ENCODE measurements around the gene ADSS1.
"Not testable (repeated sequence)": the region's sequence is repeated elsewhere in the genome, so short reads cannot be mapped to it uniquely, and the experiment has no call there.

ADSS1 gene

DNA sequence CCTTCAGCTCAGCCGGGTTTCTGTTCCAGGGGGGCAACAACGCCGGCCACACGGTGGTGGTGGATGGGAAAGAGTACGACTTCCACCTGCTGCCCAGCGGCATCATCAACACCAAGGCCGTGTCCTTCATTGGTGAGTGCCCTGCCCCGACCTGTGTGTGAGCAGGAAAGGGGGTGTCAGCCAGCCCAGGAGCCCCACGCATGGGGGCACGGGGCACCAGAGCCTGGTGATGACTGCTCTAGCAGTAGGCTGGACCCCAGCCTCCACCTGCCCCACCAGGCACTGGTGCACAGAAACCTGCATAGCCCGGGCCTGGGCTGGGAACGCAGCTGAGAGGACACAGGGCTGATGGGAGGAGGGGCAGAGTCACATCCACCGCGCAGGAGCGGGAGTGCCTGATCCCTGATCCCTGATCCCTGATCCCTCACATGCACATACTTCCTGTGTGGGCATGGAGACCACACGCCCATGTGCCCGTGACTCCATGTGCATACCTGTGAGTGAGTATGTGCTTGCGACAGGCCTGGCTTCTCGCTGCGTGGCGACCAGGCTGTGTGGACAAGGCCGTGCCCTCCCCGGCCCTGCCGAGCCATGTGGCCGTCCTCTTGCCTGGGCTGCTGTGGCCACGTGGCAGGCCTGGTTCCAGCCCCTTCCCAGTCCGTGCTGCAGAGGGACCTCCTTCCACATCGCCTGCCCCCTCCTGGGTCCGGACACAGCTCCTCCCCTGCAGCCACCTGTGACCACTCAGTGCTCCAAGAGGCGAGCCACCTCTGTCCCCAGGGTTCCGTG, 11.2 kb downstream of the ADSS1 start:
- DNase-seq: no peak

DNA sequence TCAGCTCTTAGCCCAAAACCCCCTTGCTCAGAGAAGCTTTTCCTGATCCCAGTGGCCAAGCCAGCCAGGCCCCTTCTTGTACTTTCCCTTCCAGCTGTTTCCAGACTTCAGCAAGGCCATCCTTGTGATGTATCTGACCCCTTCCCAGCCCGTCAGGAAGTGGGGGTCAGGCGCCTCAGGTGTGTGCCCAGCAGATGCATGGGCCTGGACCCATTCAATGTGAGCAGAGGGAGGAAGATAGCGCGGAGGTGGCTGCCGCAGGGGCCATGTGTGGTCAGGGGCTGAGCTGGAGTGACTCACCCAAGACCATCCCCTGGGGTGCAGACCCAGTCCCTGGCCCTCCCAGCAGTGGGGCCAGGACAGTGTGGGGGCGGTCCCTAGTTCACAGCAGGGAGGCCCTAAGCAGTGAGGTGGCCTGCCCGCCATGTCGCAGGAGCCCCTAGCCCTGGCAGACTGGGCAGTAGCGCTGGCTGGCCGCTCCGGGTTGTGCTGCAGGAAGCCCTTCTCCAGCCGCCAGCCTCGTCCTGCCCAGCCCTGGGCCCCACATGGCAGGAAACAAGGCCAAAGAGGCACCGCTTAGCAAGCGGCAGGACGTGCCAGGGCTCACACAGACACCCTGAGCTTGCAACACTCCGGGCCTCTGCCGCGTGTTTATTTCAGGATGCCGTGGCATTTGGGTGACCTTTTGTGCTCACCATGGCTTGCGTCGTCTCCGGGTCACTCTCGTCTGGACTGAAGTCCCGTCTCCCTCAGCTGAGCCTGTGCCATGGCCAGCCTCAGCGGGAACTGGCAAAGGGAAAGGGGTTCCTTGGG, 12.0 kb downstream of the ADSS1 start:
- no peak for DNase-seq

DNA sequence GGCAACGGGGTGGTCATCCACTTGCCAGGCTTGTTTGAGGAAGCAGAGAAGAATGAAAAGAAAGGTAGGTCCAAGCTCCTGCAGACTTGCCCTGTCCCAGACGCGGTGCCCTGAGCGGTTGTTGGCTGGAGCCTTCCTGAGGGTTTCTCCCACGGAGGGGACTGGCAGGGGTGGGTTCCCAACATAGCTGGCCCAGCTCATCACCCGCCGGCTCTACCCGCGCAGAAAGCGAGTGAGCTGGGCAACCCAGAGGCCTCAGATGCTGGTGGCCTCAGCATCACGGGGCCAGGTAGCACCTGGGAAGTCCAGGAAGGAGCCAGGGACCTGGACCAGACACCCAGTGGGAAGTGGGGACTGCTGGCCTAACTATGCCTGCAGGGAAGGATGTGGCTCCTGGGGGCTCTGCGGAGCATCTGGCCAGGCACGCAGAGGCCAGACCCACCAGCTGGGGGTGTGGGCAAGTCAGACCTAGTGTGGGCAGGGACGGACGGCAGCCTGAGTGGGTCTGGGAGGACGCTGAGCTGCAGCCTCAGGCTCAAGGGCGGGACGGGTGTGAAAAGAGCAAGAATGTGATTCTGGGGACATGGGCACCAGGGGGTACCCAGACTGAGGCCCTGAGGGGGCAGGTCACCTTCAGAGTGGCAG, 14.5 kb downstream of the ADSS1 start:
- DNase-seq: no peak

DNA sequence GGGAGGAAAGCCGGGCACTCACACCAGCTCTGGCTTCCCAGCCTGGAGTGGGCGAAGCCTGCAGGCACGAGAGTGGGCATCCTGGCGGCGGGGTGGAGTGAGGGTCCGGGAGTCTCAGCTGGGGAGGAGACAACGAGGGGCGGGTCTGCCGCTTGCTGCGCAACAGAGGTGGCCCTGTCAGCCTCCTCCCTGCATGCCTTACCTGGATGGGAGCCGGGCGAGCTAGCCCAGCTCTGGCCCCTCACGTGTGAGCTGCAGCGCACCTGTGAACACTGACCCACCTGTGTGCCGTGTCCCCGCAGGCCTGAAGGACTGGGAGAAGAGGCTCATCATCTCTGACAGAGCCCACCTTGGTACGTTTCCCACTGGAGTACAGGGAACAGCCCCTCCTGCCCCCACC, 15.0 kb downstream of the ADSS1 start:
- DNase-seq: no peak

DNA sequence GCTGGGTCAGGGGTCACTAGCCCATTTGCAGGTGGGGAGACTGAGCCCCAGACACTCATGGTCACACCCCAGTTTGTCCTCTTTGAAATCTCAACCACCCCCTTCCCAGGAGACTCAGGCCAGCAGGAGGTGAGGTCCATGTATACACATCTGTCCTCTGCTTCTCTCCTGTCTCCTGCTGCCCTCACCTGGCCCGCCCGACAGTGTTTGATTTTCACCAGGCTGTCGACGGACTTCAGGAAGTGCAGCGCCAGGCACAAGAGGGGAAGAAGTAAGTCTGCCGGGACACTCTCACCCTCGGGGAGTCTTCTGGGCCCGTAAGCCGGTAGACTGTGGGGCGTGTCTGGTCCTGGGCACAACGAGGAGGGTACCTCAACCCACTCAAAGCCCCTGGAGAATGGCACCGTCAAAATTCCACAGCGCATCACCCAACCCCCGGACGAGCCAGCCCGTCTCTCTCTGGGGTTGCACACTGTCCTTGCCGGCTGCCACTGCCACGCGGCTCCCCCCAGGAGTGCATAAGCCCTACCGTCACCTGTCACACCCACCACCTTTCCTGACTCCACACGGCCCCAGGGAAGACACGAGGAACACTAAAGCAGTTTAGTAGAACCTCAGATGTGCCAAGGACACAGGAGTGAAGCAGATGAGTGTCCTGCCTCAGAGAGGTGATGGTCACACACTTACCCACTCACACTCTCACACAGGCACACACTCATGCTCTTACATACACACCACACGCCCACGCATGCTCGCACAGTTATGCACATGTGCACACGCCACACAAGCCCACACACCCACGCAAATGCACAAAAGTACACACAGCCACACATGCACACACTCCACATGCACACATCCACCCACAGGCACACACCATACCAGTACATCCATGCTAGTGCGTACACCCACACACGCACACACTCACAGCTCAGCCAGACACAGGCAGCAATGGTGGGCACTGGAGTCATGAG, 15.8 kb downstream of the ADSS1 start:
- DNase-seq: no peak

DNA sequence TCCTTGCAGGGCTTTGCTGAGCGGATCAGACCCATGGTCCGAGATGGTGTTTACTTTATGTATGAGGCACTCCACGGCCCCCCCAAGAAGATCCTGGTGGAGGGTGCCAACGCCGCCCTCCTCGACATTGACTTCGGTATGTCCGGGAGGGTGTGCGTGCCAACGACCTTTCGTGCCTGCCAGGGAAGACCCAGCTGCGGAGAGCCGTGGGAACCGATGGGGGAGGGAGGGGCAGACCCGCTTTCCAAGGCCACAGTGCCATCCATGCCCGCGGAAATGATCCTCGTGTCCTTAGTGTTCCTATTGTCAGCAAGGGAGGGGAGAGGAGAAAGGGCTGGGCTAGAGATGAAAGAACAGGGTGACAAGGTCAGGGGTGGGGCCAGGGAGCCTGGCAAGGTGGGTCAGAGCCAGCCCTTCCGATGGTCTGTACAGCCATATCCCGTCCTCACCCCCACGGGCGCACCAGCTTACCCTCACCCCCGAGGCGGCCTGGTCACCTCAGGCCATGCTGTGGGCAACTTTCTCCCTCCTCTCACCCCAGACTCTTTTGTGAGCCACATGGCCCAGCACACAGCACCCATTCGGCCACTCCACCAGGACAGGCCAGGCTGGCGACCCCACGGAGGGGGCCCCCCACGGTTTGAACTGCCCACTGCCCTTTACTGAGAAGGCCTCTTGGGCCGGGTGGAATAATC, 17.2 kb downstream of the ADSS1 start:
- no peak for DNase-seq

DNA sequence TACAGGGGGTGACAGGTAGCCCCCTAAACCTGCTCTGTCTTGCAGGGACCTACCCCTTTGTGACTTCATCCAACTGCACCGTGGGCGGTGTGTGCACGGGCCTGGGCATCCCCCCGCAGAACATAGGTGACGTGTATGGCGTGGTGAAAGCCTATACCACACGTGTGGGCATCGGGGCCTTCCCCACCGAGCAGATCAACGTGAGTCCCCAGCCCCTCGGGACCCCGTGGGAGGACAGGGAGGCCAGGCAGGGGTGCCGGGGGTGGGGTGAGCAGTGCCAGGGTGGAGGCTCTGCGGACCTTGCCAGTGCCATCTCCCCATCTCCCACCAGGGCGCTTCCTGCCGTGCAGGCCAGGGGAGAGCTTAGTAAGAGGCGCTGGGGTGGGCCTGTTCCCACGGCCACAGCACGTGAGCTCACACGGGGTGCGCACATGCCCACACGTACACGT, 17.8 kb downstream of the ADSS1 start:
- no peak for DNase-seq

DNA sequence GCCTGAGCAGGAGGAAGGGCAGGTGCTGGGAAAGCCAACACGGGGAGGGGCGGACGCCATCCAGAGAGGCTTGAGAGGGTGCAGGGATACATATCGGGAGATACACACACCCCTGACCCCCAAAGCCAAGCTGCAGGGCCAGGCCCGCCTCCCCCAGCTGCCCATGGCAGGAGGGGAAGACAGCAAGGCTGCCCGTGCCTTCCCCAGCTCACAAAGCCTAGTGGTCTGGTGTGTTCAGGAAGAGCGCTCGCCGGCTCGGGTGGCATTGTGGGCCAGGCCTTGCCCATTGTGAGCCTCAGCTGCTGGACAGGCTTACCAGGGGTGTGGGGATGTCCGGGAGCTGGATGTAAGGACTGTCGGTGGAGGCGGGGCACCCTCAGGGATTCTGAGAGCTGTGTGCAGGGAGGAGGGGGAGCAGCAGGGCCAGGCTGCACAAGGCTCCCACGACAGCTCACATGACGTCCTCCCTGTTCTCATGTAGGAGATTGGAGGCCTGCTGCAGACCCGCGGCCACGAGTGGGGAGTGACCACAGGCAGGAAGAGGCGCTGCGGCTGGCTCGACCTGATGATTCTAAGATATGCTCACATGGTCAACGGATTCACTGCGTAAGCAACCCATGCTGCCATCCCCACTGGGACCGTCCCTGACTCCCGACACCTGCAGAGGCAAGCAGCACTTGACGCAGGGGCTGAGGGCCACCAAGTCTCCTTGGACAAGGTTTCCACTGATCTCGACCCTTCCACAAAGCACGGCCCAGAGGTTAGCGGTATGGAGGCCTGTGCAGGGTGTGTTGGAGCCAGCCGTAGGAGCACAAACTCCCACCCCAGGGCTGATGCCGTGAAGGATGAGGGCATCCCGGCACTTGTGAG, 18.8 kb downstream of the ADSS1 start:
- DNase-seq: no peak

DNA sequence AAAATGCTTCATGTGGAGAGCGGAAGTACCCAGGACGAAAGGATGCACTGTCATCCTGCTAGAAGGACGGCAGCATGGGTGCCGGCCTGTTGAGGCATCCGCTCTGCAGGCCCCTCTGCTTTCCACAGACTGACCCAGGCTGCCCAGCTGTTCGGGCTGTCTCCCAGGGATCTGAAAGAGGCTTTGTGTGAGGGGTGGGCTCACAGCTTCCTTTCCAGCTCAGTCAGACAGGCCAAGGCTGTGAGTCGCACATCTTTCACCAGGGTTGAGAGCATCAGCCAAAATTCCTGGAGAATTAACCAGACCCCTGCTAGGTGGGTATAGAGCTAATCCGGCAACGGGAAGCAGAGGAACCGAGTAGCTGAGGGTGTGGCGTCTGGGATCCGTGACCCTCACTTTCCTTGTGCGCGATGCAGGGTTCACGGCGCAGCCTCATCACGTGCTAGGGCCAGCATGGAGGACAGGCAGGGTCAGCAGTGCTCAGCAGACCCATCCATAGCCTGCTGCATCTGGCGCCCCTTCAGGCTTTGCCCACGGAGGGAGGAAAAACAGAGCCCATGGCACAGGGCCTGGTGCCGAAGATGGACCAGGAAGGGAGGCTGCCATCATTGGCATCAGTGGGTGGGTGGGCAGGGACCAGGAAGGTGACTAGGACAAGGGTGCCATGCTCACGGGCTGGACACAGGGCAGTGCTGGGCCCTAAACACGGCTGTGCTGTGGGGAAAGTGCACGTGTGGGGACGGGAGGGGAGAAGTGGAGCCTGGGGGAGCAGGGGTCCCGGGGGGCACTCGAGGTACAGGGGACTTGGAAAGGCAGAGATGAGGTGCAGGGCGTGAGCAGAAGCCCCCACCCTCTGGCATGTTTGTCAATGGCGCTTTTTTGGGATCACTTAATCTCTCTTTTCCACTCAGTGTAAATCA, 19.7 kb downstream of the ADSS1 start:
- no peak for DNase-seq

DNA sequence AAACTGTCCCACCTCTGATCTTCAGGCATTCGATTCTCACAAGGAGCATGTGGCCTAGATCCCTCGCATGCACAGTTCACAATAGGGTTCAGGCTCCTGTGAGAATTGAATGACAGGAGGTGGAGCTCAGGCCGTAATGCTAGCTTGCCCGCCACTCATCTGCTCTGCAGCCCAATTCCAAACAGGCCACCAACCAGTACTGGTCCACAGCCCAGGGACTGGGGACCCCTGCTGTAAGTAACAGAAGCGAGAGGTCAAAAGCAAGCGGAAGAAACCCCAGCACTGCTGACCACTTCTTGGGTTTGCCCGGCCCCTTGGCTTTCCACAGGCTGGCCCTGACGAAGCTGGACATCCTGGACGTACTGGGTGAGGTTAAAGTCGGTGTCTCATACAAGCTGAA, 20.5 kb downstream of the ADSS1 start:
- no peak for DNase-seq

DNA sequence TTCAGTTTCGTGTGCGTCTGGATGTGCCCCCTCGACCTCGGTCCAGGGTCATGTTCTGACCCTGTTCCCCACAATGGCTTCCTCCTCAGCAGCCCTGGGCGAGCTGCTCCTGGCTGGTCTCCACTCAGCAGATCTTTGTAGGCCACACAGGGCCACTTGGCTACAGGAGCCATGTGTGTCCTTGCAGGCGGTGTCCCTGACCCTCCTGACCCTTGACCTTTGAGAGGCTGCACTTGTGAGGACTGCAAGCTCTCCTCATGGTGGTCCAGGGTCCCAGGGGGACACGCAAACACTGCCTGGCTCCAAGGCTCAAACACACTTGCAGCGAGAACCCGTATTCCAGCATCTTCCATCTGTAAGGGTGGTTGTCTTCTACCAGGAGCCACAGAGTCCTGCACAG, 21.4 kb downstream of the ADSS1 start:
- DNase-seq: no peak

DNA sequence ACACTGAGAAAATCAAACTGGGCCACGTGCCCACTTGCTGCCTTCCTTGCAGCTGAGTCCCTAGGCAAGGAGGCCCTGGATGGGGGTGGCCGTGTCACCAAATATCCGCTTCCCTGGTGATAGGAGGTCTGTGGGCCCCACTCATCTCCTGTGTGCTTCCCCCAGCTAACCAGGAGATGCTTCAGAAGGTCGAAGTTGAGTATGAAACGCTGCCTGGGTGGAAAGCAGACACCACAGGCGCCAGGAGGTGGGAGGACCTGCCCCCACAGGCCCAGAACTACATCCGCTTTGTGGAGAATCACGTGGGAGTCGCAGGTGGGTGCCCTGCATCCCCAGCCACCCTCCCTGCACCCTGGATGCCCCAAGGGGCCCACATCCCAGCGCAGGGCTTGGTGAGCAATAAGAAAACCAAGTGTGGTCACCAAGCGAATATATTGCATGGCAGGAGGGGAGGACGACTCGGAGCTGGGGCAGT, 22.1 kb downstream of the ADSS1 start:
- no peak for DNase-seq

DNA sequence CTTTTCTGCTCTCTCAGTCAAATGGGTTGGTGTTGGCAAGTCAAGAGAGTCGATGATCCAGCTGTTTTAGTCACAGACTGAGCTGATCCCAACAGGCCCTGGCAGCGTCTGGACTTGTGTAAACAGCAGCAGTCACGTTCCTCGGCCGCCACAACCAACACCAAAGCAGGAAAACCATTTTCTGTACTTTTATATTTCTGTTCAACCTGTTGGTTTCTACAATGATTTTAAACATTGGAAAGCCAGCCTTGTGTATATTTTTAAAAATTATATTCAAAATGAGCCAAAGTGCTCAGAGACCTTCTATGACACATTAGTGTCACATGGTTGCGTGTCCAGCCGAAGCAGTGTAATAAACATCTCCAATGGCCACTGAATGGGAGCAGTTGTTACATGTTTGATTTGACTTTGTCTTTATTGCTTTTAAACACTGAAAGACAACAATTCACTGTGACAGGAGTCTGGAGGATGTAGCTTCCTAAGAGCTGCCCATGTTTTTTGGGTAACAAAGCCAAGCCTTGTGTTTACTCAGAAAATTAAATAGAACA, 23.0 kb downstream of the ADSS1 start:
- DNase-seq: no peak

DNA sequence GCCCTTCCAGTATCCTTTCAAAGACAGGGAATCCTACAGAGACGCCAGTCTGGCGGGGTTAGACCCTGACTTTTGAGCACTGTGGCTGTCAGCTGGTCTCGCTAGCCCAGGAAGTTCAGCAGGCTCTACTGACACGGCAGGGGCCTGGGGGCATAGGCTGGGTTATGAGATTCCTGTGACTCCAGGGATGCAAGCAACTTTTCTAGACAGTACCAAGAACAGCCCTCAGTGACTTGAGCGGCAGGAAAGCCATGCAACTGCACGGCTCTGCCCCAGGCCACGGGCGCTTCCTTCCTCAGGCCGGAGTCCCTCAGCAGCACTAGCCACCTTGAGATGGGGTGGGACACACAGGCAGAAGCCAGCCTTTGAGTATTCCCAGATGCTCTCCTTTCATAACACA, 23.8 kb downstream of the ADSS1 start:
- DNase-seq: no peak

DNA sequence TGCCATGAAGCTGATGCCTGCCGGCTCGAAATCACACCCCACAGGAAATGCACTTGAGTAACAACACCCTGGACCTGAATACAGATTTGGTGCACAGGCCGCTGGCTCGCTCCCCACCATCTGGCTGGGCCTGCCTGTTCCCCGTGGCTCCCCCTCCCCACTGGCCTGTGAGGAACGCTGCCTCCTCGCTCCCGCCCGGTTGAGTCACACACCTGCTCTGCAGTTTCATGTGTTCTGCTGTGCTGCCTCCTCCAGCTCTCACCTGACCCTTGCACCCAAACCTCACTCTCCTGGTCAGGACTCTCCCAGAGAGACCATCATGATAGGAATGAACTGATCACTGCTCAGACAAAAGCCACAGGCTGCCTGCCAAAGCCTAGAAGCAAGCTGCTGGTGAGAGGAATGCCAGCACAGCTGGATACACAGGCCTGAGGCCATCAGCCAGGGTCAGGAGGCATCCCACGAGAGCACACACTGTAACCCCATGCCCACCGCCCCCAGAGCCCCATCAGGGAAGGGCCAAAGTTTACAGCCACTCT, 25.2 kb downstream of the ADSS1 start:
- no peak for DNase-seq

DNA sequence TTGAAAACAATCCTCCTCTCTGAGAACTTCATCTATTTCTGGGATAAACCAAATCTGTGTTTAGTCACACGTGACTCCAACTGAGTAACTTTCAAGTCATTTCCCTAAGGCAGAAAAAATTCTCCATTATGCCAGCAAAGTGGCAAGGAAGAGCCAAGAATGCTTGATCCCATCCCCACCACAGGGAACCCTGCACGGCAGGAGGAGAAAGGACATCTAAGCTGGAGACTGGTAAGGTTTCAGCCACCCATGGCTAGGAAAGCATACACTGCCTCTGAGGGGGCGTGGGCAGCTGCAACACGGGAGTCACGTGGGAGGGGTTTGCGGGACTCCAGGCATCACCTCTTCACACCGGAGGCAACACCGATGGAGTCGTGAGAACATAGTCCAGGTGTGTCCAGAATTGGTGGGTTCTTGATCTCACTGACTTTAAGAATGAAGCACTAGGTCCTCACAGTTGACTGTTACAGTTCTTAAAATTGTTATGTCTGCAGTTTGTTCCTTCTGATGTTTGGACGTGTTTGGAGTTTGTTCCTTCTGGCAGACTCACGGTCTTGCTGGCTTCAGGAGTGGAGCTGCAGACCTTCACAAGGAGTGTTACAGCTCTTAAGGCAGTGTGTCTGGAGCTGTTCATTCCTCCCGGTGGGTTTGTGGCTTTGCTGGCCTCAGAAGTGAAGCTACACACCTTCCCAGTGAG, 26.2 kb downstream of the ADSS1 start:
- DNase-seq: no peak

DNA sequence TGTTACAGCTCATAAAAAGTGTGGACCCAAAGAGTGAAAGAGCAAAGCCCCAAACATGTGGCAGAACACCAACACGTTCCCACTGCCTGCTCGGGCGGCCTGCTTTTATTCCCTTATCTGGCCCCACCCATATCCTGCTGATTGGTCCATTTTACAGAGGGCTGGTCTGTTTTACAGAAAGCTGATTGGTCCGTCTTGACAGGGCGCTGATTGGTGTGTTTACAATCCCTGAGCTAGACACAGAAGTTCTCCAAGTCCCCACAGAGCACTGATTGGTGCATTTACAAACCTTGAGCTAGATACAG, 26.7 kb downstream of the ADSS1 start:
- DNase-seq: not testable (repeated sequence)
